AG04449 (cell line): Measurements from ENCODE around the gene HOXA13.

Source experiments
- CTCF ChIA-PET: fragments of 350-600 bp; formaldehyde crosslinking; extraction: SDS; loops from one replicate; lab custom pipeline; 2021; ENCODE audit warnings: antibody characterized with exemption; lab: Yijun Ruan, JAX
- POLR2A ChIA-PET: fragments of 400-600, 350-600 bp; formaldehyde crosslinking; extraction: SDS; loops from one replicate; lab custom pipeline; 2020; ENCODE audit warnings: antibody characterized with exemption, inconsistent platforms; lab: Yijun Ruan, JAX
- DNase-seq: peaks from one replicate; pipeline ENCODE4 v3.0.0-alpha.2; 2010; ENCODE audit warnings: low read depth, low spot score
- H3K4me3 ChIP-seq: 2 replicates; pipeline ENCODE4 v1.5.1; 2011; ENCODE audit warnings: low read depth, mild to moderate bottlenecking, control low read depth, low read length
- CTCF ChIP-seq: IDR thresholded peaks from one replicate; pipeline ENCODE4 v1.5.1; 2011; ENCODE audit warnings: mild to moderate bottlenecking, moderate library complexity, low read length, control low read depth, inconsistent platforms; ENCODE audit not compliant: insufficient read depth; ENCODE audit errors: missing control alignments

HOXA13 gene

GRCh38 chr7:27169658-27170425 is 30.0 kb downstream of the HOXA13 start:
- CTCF ChIA-PET: interaction anchor here (0.9 to 5.3 kb wide), 5 partner anchors 9 to 1314 kb away, joined by 3 to 48 read pairs (median 4); no protein-coding TSS in a partner anchor
- POLR2A ChIA-PET: interaction anchor here (1.1 to 4.2 kb wide), 2 partner anchors 9 to 11 kb away, joined by 4 to 53 read pairs; no protein-coding TSS in a partner anchor
- no peak for DNase-seq
- H3K4me3 ChIP-seq: peak overlapping the region; percentile 75
- no peak for TF ChIP-seq CTCF

DNA sequence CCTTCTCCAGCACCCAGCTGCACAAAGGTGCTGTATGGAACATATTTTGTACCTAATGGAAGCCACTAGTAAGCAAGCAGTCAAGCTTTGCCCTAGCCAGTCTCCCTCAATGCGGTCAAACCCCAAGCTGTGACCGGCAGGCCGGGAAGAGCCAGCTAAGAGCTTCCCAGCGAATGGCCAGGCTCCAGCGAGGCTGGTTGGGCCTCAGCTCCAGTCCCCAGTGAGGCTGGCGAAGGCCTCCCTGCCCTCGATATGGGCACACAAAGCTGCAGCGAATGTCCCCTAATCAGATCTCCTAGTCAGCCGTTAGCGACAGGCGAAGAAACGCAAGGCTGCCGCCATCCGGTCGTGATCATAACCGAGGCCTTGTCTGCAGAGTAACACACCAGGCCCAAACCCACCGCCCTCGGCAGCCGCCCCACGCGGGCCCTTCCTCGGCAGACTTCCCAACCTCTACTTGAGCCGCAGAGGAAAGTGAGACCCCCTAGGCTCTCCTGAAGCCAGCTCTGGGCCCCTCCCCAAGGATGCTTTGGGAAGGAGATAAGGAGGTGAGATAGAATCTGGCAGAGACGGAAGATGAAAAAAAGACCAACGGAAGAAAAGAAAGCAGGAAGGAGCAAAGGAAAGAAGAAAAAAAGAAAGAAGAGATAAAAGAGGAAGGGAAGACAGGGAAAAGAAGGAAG is 31.5 kb downstream of the HOXA13 start:
- H3K4me3 ChIP-seq: peak overlapping the region; percentile 75
- CTCF ChIA-PET: interaction anchor here (0.7 to 5.3 kb wide), 5 partner anchors 10 to 791 kb away, joined by 3 to 48 read pairs (median 3); partner anchors contain the start of gene HOXA7
- TF ChIP-seq CTCF: peak; percentile 11
- POLR2A ChIA-PET: interaction anchor here (0.5 to 4.2 kb wide), 6 partner anchors 10 to 1312 kb away, joined by 3 to 53 read pairs (median 4); partner anchors contain the start of gene HOXA7
- no peak for DNase-seq

GRCh38 chr7:27167916-27168264 is 32.0 kb downstream of the HOXA13 start:
- ChIA-PET CTCF (interaction anchor here (0.7 to 5.3 kb wide), 4 partner anchors 11 to 791 kb away, joined by 3 to 48 read pairs (median 3); partner anchors contain the start of gene HOXA7), POLR2A (interaction anchor here (0.6 to 4.2 kb wide), 3 partner anchors 11 to 1311 kb away, joined by 3 to 53 read pairs (median 5); no protein-coding TSS in a partner anchor)
- DNase-seq: no peak
- TF ChIP-seq CTCF: no peak
- H3K4me3 ChIP-seq: peak overlapping the region; percentile 75

- no peak for TF ChIP-seq CTCF
- no peak for DNase-seq
- POLR2A ChIA-PET: interaction anchor here (0.6 to 2.4 kb wide), 4 partner anchors 9 to 574 kb away, joined by 3 to 13 read pairs (median 8); no protein-coding TSS in a partner anchor
- H3K4me3 ChIP-seq: peak overlapping the region; percentile 75
- CTCF ChIA-PET: interaction anchor here (0.6 to 6.8 kb wide), 8 partner anchors 9 to 1311 kb away, joined by 3 to 117 read pairs (median 3); partner anchors contain the start of gene HOXA10
These were observed 33.1 kb downstream of the HOXA13 start for GRCh38 chr7:27166531-27167505.

- peak overlapping the region; percentile 75 for H3K4me3 ChIP-seq
- ChIA-PET POLR2A (interaction anchor here (0.6 to 2.4 kb wide), 5 partner anchors 10 to 575 kb away, joined by 3 to 13 read pairs (median 3); partner anchors contain the start of gene HOXA7), CTCF (interaction anchor here (0.6 to 6.8 kb wide), 8 partner anchors 10 to 1310 kb away, joined by 3 to 117 read pairs (median 3); partner anchors contain the start of genes HOXA10, HOXA3 and HOXA7)
- no peak for TF ChIP-seq CTCF
- DNase-seq: no peak
These were observed 33.8 kb downstream of the HOXA13 start for GRCh38 chr7:27165996-27166530.
